DMS 273 (cell line): ENCODE data around the gene OR7A5.
"Not testable (repeated sequence)": the region's sequence is repeated elsewhere in the genome, so short reads cannot be mapped to it uniquely, and the experiment has no call there.

ENCODE experiments used
- DNase-seq: peaks from one replicate; lab custom pipeline; 2025; ENCODE audit not compliant: unreplicated experiment; lab: John Stamatoyannopoulos, UW

The OR7A5 gene

GRCh38 chr19:14785102-14785793 is 49.7 kb downstream of the OR7A5 start:
- peak; percentile 43 for DNase-seq

GRCh38 chr19:14784730-14785101 is 50.3 kb downstream of the OR7A5 start:
- DNase-seq = not testable (repeated sequence)

DNA sequence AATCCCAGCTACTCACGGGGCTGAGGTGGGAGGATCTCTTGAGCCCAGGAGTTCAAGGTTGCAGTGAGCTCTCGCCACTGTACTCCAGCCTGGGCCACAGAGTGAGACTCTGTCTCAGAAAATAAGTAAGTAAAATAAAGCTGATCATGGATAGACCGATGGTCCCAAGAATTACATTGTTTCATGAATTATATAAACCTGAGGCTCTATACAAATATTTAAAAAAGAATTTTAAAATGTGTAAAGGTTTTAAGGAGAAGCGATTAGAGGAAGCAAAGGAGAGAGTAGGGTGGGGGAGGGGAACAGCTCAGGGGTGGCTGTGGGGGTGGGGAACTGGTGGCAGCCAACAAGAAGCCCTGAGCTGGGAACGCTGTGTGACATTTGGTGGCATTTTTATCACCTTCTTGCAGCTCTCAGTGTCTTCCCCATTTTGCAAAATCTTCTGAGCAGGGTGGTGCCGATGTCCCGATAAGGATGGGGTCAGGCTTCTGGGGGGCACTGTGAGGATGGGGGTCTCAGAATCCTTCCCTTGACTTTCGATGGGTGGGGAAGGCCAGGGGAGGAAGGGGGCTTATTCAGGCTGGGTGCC is 51.5 kb downstream of the OR7A5 start:
- not testable (repeated sequence) for DNase-seq

GRCh38 chr19:14782626-14783409 is 52.2 kb downstream of the OR7A5 start:
- DNase-seq = no peak

GRCh38 chr19:14781713-14782536 is 53.1 kb downstream of the OR7A5 start:
- not testable (repeated sequence) for DNase-seq

DNA sequence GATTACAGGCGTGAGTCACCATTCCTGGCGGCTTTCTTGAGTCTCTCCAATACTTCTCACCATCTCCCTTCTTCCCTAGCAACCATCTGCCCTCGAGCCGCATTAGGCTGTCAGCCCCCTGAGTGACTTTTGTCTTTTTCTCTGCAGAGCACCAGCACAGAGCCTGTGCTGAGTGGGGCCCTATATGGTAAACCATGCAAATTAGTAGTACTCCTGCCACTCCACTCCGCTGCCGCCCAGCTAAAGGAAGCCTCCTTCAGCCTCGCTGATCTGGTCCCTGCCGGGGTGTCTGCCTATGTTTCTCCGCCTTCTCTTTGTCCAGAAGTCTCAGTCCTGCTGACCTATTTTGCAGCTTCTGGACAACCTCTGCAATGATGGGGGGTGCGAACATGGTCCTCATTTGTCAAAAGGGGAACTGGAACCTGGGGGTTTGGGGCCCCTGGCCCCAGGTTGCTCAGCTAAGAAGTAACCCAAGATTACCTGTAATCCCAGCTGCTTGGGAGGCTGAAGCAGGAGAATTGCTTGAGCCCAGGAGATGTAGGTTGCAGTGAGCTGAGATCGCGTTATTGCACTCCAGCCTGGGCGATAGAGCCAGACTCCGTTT is 54.3 kb downstream of the OR7A5 start:
- DNase-seq = not testable (repeated sequence)

DNA sequence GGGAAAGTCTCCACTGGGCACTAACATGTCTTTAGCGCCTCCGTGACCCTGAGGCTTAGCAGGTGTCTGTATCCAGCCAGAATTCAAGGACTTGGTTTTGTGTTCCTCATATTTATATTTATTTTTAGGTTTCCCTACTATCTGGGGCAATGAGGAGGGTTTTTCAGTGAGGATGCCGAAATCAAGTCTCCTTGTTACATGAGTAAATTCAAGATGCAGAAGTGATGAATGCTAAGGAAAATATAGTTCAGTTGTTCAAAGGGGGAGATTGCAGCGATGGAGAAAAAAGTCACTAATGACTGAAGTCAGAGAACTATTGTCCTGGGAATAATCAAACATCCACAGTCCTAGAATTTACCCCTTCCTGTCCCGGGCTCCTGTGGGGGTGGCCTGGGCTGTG is 55.8 kb downstream of the OR7A5 start:
- no peak for DNase-seq

GRCh38 chr19:14778110-14778845 is 56.7 kb downstream of the OR7A5 start, which contains the start of gene ADGRE2:
Gene ADGRE2, minus strand, starts transcription at chr19:14778560. Its CDS starts 1,804 bp downstream, at chr19:14776756.
- not testable (repeated sequence) for DNase-seq

DNA sequence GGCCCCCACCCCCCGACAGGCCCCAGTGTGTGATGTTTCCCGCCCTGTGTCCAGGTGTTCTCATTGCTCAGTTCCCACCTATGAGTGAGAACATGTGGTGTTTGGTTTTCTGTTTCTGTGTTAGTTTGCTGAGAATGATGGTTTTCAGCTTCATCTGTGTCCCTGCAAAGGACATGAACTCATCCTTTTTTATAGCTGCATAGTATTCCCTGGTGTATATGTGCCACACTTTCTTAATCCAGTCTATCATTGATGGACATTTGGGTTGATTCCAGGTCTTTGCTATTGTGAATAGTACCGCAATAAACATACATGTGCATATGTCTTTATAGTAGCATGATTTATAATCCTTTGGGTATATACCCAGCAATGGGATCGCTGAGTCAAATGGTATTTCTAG is 57.3 kb downstream of the OR7A5 start:
- DNase-seq = not testable (repeated sequence)
